HG02938 (cell line): ENCODE measurements around the gene NUTM2A.
"Not testable (repeated sequence)": the region's sequence is repeated elsewhere in the genome, so short reads cannot be mapped to it uniquely, and the experiment has no call there.

Experiments
- ATAC-seq: cut with Tn5 transposase; IDR thresholded peaks from one replicate; pipeline ENCODE4 v1.9.1; 2021; ENCODE audit warnings: mild to moderate bottlenecking, moderate library complexity; ENCODE audit not compliant: unreplicated experiment

NUTM2A gene

DNA sequence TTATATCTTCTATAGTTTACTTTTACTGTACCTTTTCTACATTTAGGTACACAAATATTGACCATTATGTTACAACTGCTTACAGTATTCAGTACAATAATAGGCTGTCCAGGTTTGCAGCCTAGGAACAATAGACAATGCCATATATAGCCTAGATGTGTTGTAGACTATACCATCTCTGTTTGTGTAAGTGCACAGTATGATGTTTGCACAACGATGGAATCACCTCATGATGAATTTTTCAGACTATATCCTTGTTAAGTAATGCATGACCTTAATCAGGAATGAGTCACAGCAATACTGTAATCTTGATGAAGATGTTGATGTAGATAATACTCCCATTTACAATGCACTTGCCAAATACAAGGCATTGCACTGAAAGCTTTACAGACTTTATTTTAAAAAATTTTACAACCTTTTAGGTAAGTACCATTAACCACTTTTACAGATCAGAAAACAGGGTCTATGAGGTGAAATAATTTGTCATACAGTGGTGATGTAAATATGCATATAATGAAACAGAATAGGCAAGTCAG lies 23.6 kb downstream of the NUTM2A start:
- ATAC-seq = not testable (repeated sequence)

DNA sequence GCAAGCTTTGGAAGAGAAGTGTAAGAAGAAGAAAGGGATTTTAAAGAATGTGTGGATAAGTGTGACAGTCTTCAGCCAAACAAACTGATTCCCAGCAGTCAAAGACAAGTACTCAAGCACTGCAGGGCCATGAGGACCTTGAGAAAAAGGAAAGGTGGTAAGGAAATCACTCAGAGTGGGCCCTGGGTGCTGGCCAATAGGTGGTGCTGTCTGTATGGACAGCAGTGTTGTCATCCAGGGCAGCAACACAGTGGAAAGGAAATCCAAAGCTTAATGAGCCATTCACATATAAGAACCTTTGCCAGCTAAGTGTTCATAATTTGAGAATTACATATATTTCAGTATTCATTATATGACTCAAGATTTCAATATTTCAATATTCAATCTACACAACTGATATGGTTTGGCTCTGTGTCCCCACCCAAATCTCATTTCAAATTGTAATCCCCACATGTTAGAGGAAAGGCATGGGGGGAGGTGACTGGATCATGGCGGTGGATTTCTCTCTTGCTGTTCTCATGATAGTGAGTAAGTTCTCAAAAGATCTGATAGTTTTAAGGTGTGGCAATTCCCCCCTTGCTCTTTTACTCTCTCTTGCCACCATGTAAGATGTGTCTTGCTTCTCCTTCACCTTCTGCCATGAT lies 55.6 kb downstream of the NUTM2A start:
- ATAC-seq = not testable (repeated sequence)
